Liver (tissue), 9 donors: ENCODE data around the gene SMIM10. TPM values are rescaled to one million over a fixed set of nuclear protein-coding genes. Genes with fewer than 3 reads are reported as not detected.
"Not testable (repeated sequence)": the region's sequence is repeated elsewhere in the genome, so short reads cannot be mapped to it uniquely, and the experiment has no call there.

Experiments used
- DNase-seq: peaks from one replicate; pipeline ENCODE4 v3.0.0-alpha.2; 2017; ENCODE audit warnings: low spot score
- H3K27ac ChIP-seq, 2 donors: one replicate each; pipeline ENCODE4 v1.7.0; 2013; ENCODE audit warnings: inconsistent platforms in 2 of 2, low read length in 2 of 2, control low read depth in 1 of 2, low read depth in 1 of 2, mild to moderate bottlenecking in 1 of 2
- H3K27me3 ChIP-seq, 4 donors: one replicate each; pipeline versions ENCODE4 v1.6.1 to v1.7.0; 2013; ENCODE audit warnings: low read length in 3 of 4, inconsistent platforms in 1 of 4, mild to moderate bottlenecking in 1 of 4, moderate library complexity in 1 of 4; ENCODE audit not compliant: control insufficient read depth in 4 of 4, insufficient read depth in 4 of 4
- H3K36me3 ChIP-seq, 4 donors: one replicate each; pipeline versions ENCODE4 v1.6.1 to v1.7.0; 2013; ENCODE audit warnings: low read length in 3 of 4, mild to moderate bottlenecking in 3 of 4, low read depth in 1 of 4, moderate library complexity in 1 of 4; ENCODE audit not compliant: control insufficient read depth in 4 of 4, insufficient read depth in 3 of 4
- H3K4me1 ChIP-seq, 4 donors: one replicate each; pipeline versions ENCODE4 v1.6.1 to v1.7.0; 2013; ENCODE audit warnings: low read length in 3 of 4, mild to moderate bottlenecking in 3 of 4, moderate library complexity in 1 of 4; ENCODE audit not compliant: control insufficient read depth in 4 of 4, insufficient read depth in 4 of 4
- H3K4me3 ChIP-seq, 3 donors: one replicate each; pipeline versions ENCODE4 v1.6.1 to v1.7.0; 2013; ENCODE audit warnings: low read length in 3 of 3, control low read depth in 1 of 3, low read depth in 1 of 3, mild to moderate bottlenecking in 1 of 3
- H3K9ac ChIP-seq, 2 donors: one replicate each; pipeline ENCODE4 v1.7.0; 2013; ENCODE audit warnings: low read length in 2 of 2, mild to moderate bottlenecking in 2 of 2, moderate library complexity in 2 of 2, control low read depth in 1 of 2, low read depth in 1 of 2
- H3K9me3 ChIP-seq, 4 donors: one replicate each; pipeline versions ENCODE4 v1.6.1 to v1.7.0; 2013; ENCODE audit warnings: low read length in 3 of 4; ENCODE audit not compliant: control insufficient read depth in 4 of 4
- ATF3 ChIP-seq: IDR thresholded peaks from 2 replicates; pipeline ENCODE4 v1.6.1; 2016; ENCODE audit warnings: antibody characterized with exemption
- CTCF ChIP-seq: fragments of 150-350 bp; IDR thresholded peaks from 2 replicates; pipeline ENCODE4 v1.5.1; 2017; ENCODE audit warnings: improper control_type of control experiment, low read depth, low read length; ENCODE audit not compliant: missing input control
- EGR1 ChIP-seq, 2 donors: IDR thresholded peaks; 2 replicates each; pipeline ENCODE4 v1.6.1; 2016 to 2018; ENCODE audit warnings: antibody characterized with exemption in 2 of 2, low read depth in 2 of 2
- FOXA1 ChIP-seq: IDR thresholded peaks from 2 replicates; pipeline ENCODE4 v1.6.1; 2016; ENCODE audit warnings: antibody characterized with exemption
- FOXA2 ChIP-seq: IDR thresholded peaks from 2 replicates; pipeline ENCODE4 v1.6.1; 2016; ENCODE audit warnings: antibody characterized with exemption
- GABPA ChIP-seq, 2 donors: IDR thresholded peaks in 1 of 2; conservative IDR thresholded peaks in 1 of 2; 2 replicates each; pipeline ENCODE4 v1.6.1; 2016; ENCODE audit warnings: antibody characterized with exemption in 2 of 2, mild to moderate bottlenecking in 1 of 2, moderate library complexity in 1 of 2
- HNF4A ChIP-seq, 2 donors: conservative IDR thresholded peaks; 2 replicates each; pipeline ENCODE4 v1.6.1; 2016; ENCODE audit warnings: antibody characterized with exemption in 2 of 2, mild to moderate bottlenecking in 2 of 2
- HNF4G ChIP-seq: IDR thresholded peaks from 2 replicates; pipeline ENCODE4 v1.6.1; 2016; ENCODE audit warnings: antibody characterized with exemption
- JUND ChIP-seq, 2 donors: IDR thresholded peaks; 2 replicates each; pipeline ENCODE4 v1.6.1; 2016; ENCODE audit warnings: antibody characterized with exemption in 2 of 2
- MAX ChIP-seq: IDR thresholded peaks from 2 replicates; pipeline ENCODE4 v1.6.1; 2016; ENCODE audit warnings: antibody characterized with exemption
- NR2F2 ChIP-seq: IDR thresholded peaks from 2 replicates; pipeline ENCODE4 v1.6.1; 2016; ENCODE audit warnings: antibody characterized with exemption
- RAD21 ChIP-seq, 2 donors: IDR thresholded peaks; 2 replicates each; pipeline ENCODE4 v1.6.1; 2016; ENCODE audit warnings: antibody characterized with exemption in 2 of 2, mild to moderate bottlenecking in 2 of 2
- REST ChIP-seq: IDR thresholded peaks from 2 replicates; pipeline ENCODE4 v1.6.1; 2016; ENCODE audit warnings: antibody characterized with exemption, mild to moderate bottlenecking
- RXRA ChIP-seq, 2 donors: IDR thresholded peaks; 2 replicates each; pipeline ENCODE4 v1.6.1; 2017 to 2018; ENCODE audit warnings: antibody characterized with exemption in 2 of 2, mild to moderate bottlenecking in 1 of 2
- SP1 ChIP-seq: IDR thresholded peaks from 2 replicates; pipeline ENCODE4 v1.6.1; 2018; ENCODE audit warnings: antibody characterized with exemption, mild to moderate bottlenecking
- TAF1 ChIP-seq: conservative IDR thresholded peaks from 2 replicates; pipeline ENCODE4 v1.6.1; 2016; ENCODE audit warnings: antibody characterized with exemption, mild to moderate bottlenecking
- YY1 ChIP-seq: IDR thresholded peaks from 2 replicates; pipeline ENCODE4 v1.6.1; 2016; ENCODE audit warnings: antibody characterized with exemption, mild to moderate bottlenecking
- ZBTB33 ChIP-seq: IDR thresholded peaks from 2 replicates; pipeline ENCODE4 v1.6.1; 2016; ENCODE audit warnings: antibody characterized with exemption
- WGBS: extraction: QIAGEN DNeasy Blood & Tissue Kit; methylation state at CpG from one replicate; pipeline ENCODE4 v1.1.7; 2013; 5-methylcytosine and 5-hydroxymethylcytosine counted together
- polyA plus RNA-seq, 2 donors: library from polyadenylated mRNA; stranded (reverse) in 1 of 2; unstranded in 1 of 2; fragments of 200-250 nt in 1 of 2; fragments of >200 nt in 1 of 2; fragmentation: Nextera tagmentation in 1 of 2; extraction: Ambion mirVana in 1 of 2; gene quantifications; one replicate each; pipeline versions ENCODE4 v1.2.1 to v1.2.3, GENCODE V29; 2013 to 2015
- total RNA-seq, 2 donors: library from RNA; depleted of rRNA; stranded (reverse); fragments of >200 nt; gene quantifications; one replicate each; pipeline ENCODE4 v1.2.3, GENCODE V29; 2014
- donor health status: healthy.
- donor health status: healthy.
- donor health status: healthy.
- donor health status: healthy.
- donor health status: healthy.

The SMIM10 gene
- total and polyA plus RNA-seq, 4 donors = 0.33 to 6.5 (median 0.68) TPM

GRCh38 chrX:135010921-135011320, 20.1 kb downstream of the SMIM10 start (continued):
- no peak for TF ChIP-seq TAF1
- no peak for TF ChIP-seq NR2F2
- no peak for TF ChIP-seq RAD21 (IDR thresholded peaks at IDR 0.05)
- no peak for TF ChIP-seq REST

GRCh38 chrX:135015523-135016245, 24.9 kb downstream of the SMIM10 start:
- Histone ChIP-seq H3K27ac (no peak overlapping the region), H3K9me3 (no peaks in the 10 kb centered on the region), H3K4me1 (no peaks in the 10 kb centered on the region), H3K4me3 (no peak overlapping the region), H3K9ac (no peak overlapping the region), H3K27me3 (no peaks in the 10 kb centered on the region), H3K36me3 (no peaks in the 10 kb centered on the region)
- WGBS = 85% methylated on average over 2 of the region's 2 CpGs
- DNase-seq = no peak
- TF ChIP-seq MAX = no peak
- no peak for TF ChIP-seq ATF3
- TF ChIP-seq REST = no peak
- no peak for TF ChIP-seq RAD21 (IDR thresholded peaks at IDR 0.05)
- no peak for TF ChIP-seq TAF1
- no peak for TF ChIP-seq NR2F2
- TF ChIP-seq EGR1 (IDR thresholded peaks at IDR 0.05; ENCODE audit: low read depth in 2 of 2) = no peak
- TF ChIP-seq FOXA2 = no peak
- no peak for TF ChIP-seq YY1
- no peak for TF ChIP-seq CTCF
- TF ChIP-seq SP1 = no peak
- no peak for TF ChIP-seq RXRA (IDR thresholded peaks at IDR 0.05)
- no peak for TF ChIP-seq FOXA1
- no peak for TF ChIP-seq HNF4G
- no peak for TF ChIP-seq HNF4A (conservative IDR thresholded peaks at IDR 0.05)
- TF ChIP-seq ZBTB33 = no peak
- TF ChIP-seq JUND (IDR thresholded peaks at IDR 0.05) = no peak
- no peak for TF ChIP-seq GABPA (IDR thresholded peaks at IDR 0.05 in 1 of 2, conservative IDR thresholded peaks at IDR 0.05 in 1 of 2)

GRCh38 chrX:135019890-135020289, 29.1 kb downstream of the SMIM10 start:
- 96% methylated on average over 8 of the region's 8 CpGs for WGBS
- not testable (repeated sequence) for H3K4me3 ChIP-seq, H3K4me1 ChIP-seq, DNase-seq, H3K9me3 ChIP-seq, H3K27ac ChIP-seq, H3K27me3 ChIP-seq, H3K36me3 ChIP-seq, H3K9ac ChIP-seq
